Caki2 (cell line): ENCODE measurements around the gene SYTL3. TPM values are rescaled to one million over a fixed set of nuclear protein-coding genes. Genes with fewer than 3 reads are reported as not detected.

Source experiments
- DNase-seq: peaks from one replicate; pipeline ENCODE4 v3.0.0-alpha.2; 2015; ENCODE audit warnings: low read depth
- in situ Hi-C: cut with HindIII; loops from 2 replicates; pipeline ENCODE4 v1.10.0; 2016; ENCODE audit warnings: low sequenced_read_pairs, low pct_unique_long_range_greater_than_20kb, mixed read lengths
- total RNA-seq: library from RNA; depleted of rRNA; stranded (reverse); fragments of >200 nt; shearing (Covaris generic); gene quantifications from 2 replicates; pipeline ENCODE4 v1.2.3, GENCODE V29; 2014; ENCODE audit warnings: low replicate concordance

The SYTL3 gene
- total RNA-seq, 1 experiment from 2014 or later, result 24.3 TPM

GRCh38 chr6:158705386-158706126 lies 55.7 kb downstream of the SYTL3 start:
- in situ Hi-C loops, result no loop called here
- no peak for DNase-seq

GRCh38 chr6:158706369-158706982 lies 56.6 kb downstream of the SYTL3 start:
- DNase-seq, result peak; percentile 17
- in situ Hi-C loops, result no loop called here

GRCh38 chr6:158707120-158707820 lies 57.4 kb downstream of the SYTL3 start:
- in situ Hi-C loops, result no loop called here
- peak; percentile 36 for DNase-seq

GRCh38 chr6:158707821-158708195 lies 58.0 kb downstream of the SYTL3 start:
- no peak for DNase-seq
- in situ Hi-C loops, result no loop called here

- DNase-seq, result no peak
- in situ Hi-C loops, result no loop called here
Observed at GRCh38 chr6:158708239-158708638, 58.4 kb downstream of the SYTL3 start.

- in situ Hi-C loops, result no loop called here
- DNase-seq, result no peak
Observed at GRCh38 chr6:158709809-158710208, 60.0 kb downstream of the SYTL3 start.

- in situ Hi-C loops, result no loop called here
Observed at GRCh38 chr6:158711264-158711663, 61.4 kb downstream of the SYTL3 start.

GRCh38 chr6:158713469-158713868 lies 63.6 kb downstream of the SYTL3 start:
- in situ Hi-C loops, result no loop called here
- no peak for DNase-seq

More at GRCh38 chr6:158711264-158711663, 61.4 kb downstream of the SYTL3 start:
- no peak for DNase-seq

GRCh38 chr6:158714706-158715105 lies 64.9 kb downstream of the SYTL3 start:
- in situ Hi-C loops, result no loop called here
- DNase-seq, result no peak

- in situ Hi-C loops, result no loop called here
Observed at GRCh38 chr6:158715330-158716311, 65.8 kb downstream of the SYTL3 start.

GRCh38 chr6:158717341-158718330 lies 67.8 kb downstream of the SYTL3 start:
- no peak for DNase-seq
- in situ Hi-C loops, result no loop called here

More at GRCh38 chr6:158715330-158716311, 65.8 kb downstream of the SYTL3 start:
- no peak for DNase-seq

GRCh38 chr6:158718461-158719046 lies 68.7 kb downstream of the SYTL3 start:
- in situ Hi-C loops, result no loop called here
- no peak for DNase-seq

GRCh38 chr6:158722176-158722729 lies 72.4 kb downstream of the SYTL3 start:
- no peak for DNase-seq
- in situ Hi-C loops, result no loop called here

- in situ Hi-C loops, result no loop called here
- no peak for DNase-seq
Observed at GRCh38 chr6:158725704-158726103, 75.8 kb downstream of the SYTL3 start.

GRCh38 chr6:158729906-158730540 lies 80.2 kb downstream of the SYTL3 start:
- in situ Hi-C loops, result no loop called here

GRCh38 chr6:158730541-158730907 lies 80.7 kb downstream of the SYTL3 start:
- in situ Hi-C loops, result no loop called here
- DNase-seq, result no peak

More at GRCh38 chr6:158729906-158730540, 80.2 kb downstream of the SYTL3 start:
- DNase-seq, result no peak
